Esophagus (tissue), 2 donors: ENCODE data around the gene MSRB2. TPM values are rescaled to one million over a fixed set of nuclear protein-coding genes. Genes with fewer than 3 reads are reported as not detected.

Experiments
- H3K27ac ChIP-seq, 2 donors: one replicate each; pipeline ENCODE4 v1.5.1; 2013; ENCODE audit warnings: low read depth in 2 of 2, mild to moderate bottlenecking in 2 of 2, inconsistent platforms in 1 of 2, low read length in 1 of 2, moderate library complexity in 1 of 2
- H3K27me3 ChIP-seq, 2 donors: one replicate each; pipeline ENCODE4 v1.6.1; 2013; ENCODE audit warnings: low read length in 2 of 2, control low read depth in 1 of 2, mild to moderate bottlenecking in 1 of 2; ENCODE audit not compliant: insufficient read depth in 2 of 2, control insufficient read depth in 1 of 2
- H3K36me3 ChIP-seq, 2 donors: one replicate each; pipeline ENCODE4 v1.6.1; 2013; ENCODE audit warnings: low read length in 1 of 2; ENCODE audit not compliant: control insufficient read depth in 2 of 2, insufficient read depth in 2 of 2
- H3K4me1 ChIP-seq, 2 donors: one replicate each; pipeline ENCODE4 v1.6.1; 2013; ENCODE audit warnings: low read length in 1 of 2; ENCODE audit not compliant: control insufficient read depth in 2 of 2, insufficient read depth in 2 of 2
- H3K4me3 ChIP-seq, 2 donors: one replicate each; pipeline ENCODE4 v1.5.1; 2013; ENCODE audit warnings: low read length in 2 of 2, mild to moderate bottlenecking in 2 of 2, low read depth in 1 of 2, moderate library complexity in 1 of 2
- H3K9me3 ChIP-seq, 2 donors: one replicate each; pipeline ENCODE4 v1.6.1; 2013; ENCODE audit warnings: mild to moderate bottlenecking in 2 of 2, low read depth in 1 of 2, low read length in 1 of 2, moderate library complexity in 1 of 2; ENCODE audit not compliant: control insufficient read depth in 2 of 2, insufficient read depth in 1 of 2
- WGBS, 2 donors: extraction: QIAGEN DNeasy Blood & Tissue Kit; methylation state at CpG; one replicate each; pipeline ENCODE4 v1.1.7; 2013; 5-methylcytosine and 5-hydroxymethylcytosine counted together
- polyA plus RNA-seq, 2 donors: library from polyadenylated mRNA; stranded (reverse); fragments of 200-250 nt; gene quantifications; one replicate each; pipeline ENCODE4 v1.2.3, GENCODE V29; 2013
- donor health status: healthy with polysubstance abuse.
- donor health status: Bipolar disorder and iron deficiency.

MSRB2 gene
- polyA plus RNA-seq, 2 donors: 15.9 to 18.7 TPM

DNA sequence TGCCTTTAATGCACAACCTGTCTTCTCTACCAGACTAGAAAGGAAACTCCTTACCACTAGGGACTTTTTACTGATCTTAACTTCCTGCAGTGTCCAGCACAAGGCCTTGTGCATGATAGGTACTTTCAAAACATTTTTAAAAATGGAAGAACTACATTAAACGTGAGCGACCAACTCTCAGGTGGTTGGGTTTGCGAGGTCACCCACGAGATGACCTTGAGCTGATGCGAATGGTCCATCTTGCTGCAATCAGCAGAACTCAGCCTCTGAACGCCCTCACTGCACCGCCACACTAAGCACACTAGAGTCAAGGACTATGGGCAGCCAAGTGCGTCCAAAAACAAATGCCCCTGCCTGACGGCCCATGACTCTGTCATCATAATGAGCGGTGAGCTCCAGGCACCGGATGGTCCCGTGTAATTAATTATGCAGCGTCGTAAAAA lies 61.9 kb downstream of the MSRB2 start:
- Histone ChIP-seq H3K36me3 (no peaks in the 10 kb centered on the region), H3K9me3 (no peaks in the 10 kb centered on the region)
- 52 to 66% methylated on average over 14 of the region's 14 CpGs for WGBS, 2 donors

DNA sequence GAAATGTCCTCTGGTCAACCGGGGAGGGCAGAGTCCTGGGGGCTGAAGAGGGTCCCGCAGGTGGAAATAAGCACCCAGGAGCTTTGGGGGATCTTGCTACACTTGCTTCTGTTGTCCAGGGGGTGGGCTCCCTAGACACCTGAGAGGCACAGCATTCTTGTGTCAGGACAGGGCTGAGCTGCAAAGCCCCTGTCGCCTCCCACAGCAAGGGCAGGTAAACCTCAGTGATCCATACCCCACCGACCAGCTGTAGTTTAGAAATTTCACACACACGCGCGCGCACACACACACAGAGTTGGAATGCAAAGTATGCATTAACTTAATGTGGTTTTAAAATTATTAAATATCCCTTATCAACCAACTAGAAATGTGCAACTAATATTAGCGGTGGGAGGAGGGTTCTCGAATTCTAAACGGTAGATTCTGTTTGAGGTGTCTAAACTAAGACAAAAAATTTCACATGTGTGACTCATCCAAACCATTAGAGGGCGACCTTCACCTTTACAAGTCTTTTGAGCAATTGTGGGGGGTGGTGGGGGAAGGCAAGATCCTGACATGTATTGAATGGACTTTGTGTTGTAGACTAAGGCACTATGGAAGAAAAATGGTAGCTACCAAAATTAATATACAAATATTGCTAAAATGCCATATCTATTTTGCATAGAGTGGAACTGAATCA lies 62.5 kb downstream of the MSRB2 start:
- 44 to 47% methylated on average over 12 of the region's 12 CpGs for WGBS, 2 donors
- no peaks in the 10 kb centered on the region for H3K36me3 ChIP-seq
- H3K27ac ChIP-seq: no peak overlapping the region
- H3K4me3 ChIP-seq: no peak overlapping the region
- H3K9me3 ChIP-seq: no peaks in the 10 kb centered on the region
- no peaks in the 10 kb centered on the region for H3K4me1 ChIP-seq
- H3K27me3 ChIP-seq: no peaks in the 10 kb centered on the region

More for the DNA sequence above, 61.9 kb downstream of the MSRB2 start:
- H3K4me1 ChIP-seq: no peaks in the 10 kb centered on the region
- no peak overlapping the region for H3K27ac ChIP-seq
- H3K4me3 ChIP-seq: no peak overlapping the region
- no peaks in the 10 kb centered on the region for H3K27me3 ChIP-seq

DNA sequence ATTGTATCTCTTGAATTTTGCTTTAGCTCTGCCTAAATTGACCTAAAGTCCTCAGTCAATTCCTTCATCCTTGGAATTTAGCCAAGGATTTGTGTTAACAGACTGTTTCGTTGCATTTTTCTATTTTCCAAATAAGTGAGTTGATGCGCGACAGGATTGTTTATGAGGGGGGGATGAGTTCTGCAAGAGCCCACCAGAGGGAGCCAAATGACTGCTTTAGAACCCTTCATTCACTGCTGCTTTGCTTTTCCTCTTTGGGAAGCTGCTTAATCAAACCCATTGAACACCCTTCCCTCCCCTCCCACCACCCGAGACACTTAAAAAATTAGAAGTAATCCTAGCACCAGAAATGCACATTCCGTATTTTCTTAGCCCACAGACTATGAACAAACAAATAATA lies 63.0 kb downstream of the MSRB2 start:
- Histone ChIP-seq H3K36me3 (no peaks in the 10 kb centered on the region), H3K27me3 (no peaks in the 10 kb centered on the region), H3K4me1 (no peaks in the 10 kb centered on the region), H3K4me3 (no peak overlapping the region), H3K27ac (no peak overlapping the region), H3K9me3 (no peaks in the 10 kb centered on the region)
- WGBS, 2 donors: 2 to 3% methylated on average over 5 of the region's 5 CpGs

DNA sequence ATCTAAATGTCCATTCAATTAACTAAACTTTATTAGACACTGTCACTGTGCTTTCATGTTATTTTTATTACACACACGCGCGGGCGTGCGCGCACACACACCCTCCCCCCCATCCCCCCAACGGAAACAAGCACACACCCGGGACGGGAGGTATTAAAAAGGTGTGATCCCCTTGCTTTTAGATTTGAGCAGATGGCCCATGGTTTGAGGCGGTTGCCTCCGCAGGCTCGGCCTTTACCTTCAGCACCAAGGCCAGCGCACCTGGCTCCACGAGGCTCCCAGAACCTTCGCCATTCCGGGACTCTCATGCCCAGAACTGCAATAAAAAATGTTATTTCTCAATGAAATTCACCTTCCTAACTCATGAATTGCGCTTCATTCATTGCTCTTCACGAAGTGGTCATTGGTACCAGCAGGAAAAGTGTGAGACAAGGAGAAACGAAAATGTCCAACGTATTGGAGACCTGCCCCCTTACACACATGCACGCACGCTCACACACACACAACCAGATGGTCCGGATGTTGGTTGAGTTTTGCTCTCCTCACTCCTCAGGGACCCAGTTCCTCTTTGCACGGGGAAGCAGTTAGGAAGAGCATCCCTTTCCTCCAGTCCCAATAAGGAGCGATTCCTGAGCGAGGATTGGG lies 76.0 kb downstream of the MSRB2 start:
- no peak overlapping the region for H3K27ac ChIP-seq
- WGBS, 2 donors: 14 to 19% methylated on average over 26 of the region's 26 CpGs
- H3K9me3 ChIP-seq: no peaks in the 10 kb centered on the region
- peaks cover 0 to 5% of the 10 kb centered on the region in 2 donors for H3K4me1 ChIP-seq
- peaks cover 12 to 18% of the 10 kb centered on the region in 2 donors for H3K27me3 ChIP-seq
- no peak overlapping the region for H3K4me3 ChIP-seq
- no peaks in the 10 kb centered on the region for H3K36me3 ChIP-seq

Other genes with a start within 250 kb of the MSRB2 start
- gene ARMC3, start 167.5 kb upstream of the MSRB2 start, polyA plus RNA-seq: under 1 TPM in 1 of 2 donors, not detected in 1; 0.04 TPM
- not detected for gene PTF1A, start 96.7 kb downstream of the MSRB2 start, polyA plus RNA-seq
- gene C10orf67, start 249.2 kb downstream of the MSRB2 start, polyA plus RNA-seq: under 1 TPM; 0.04 to 0.08 TPM